Neural progenitor cell (in vitro differentiated cells): ENCODE results near the gene THRB. TPM values are rescaled to one million over a fixed set of nuclear protein-coding genes. Genes with fewer than 3 reads are reported as not detected.

Experiments
- DNase-seq: peaks from one replicate; pipeline ENCODE4 v3.0.0-alpha.2; 2016; ENCODE audit warnings: low spot score
- H2AFZ ChIP-seq: fragments of 200-600 bp; sonication (generic); replicated peaks from 2 replicates; pipeline ENCODE4 v1.6.1; 2016; ENCODE audit warnings: antibody characterized with exemption
- H3F3A ChIP-seq: fragments of 200-600 bp; sonication (generic); 2 replicates; pipeline ENCODE4 v1.6.1; 2016; ENCODE audit warnings: antibody characterized with exemption, low read depth
- H3K27ac ChIP-seq: fragments of 200-600 bp; sonication (generic); 2 replicates; pipeline ENCODE4 v1.5.1; 2016; ENCODE audit warnings: mild to moderate bottlenecking
- H3K27me3 ChIP-seq: fragments of 200-600 bp; sonication (generic); 2 replicates; pipeline ENCODE4 v1.6.1; 2016; ENCODE audit warnings: mild to moderate bottlenecking, moderate library complexity
- H3K36me3 ChIP-seq: fragments of 200-600 bp; sonication (generic); 2 replicates; pipeline ENCODE4 v1.5.1; 2016
- H3K4me1 ChIP-seq: fragments of 200-600 bp; sonication (generic); 2 replicates; pipeline ENCODE4 v1.6.1; 2016; ENCODE audit warnings: mixed run types
- H3K4me2 ChIP-seq: fragments of 200-600 bp; sonication (generic); 2 replicates; pipeline ENCODE4 v1.6.1; 2016
- H3K4me3 ChIP-seq: fragments of 200-600 bp; sonication (generic); 2 replicates; pipeline ENCODE4 v1.5.1; 2016
- H3K79me2 ChIP-seq: fragments of 200-600 bp; sonication (generic); 2 replicates; pipeline ENCODE4 v1.6.1; 2016; ENCODE audit warnings: low read depth
- H3K9ac ChIP-seq: fragments of 200-600 bp; sonication (generic); 2 replicates; pipeline ENCODE4 v1.6.1; 2016
- H3K9me3 ChIP-seq: fragments of 200-600 bp; sonication (generic); 2 replicates; pipeline ENCODE4 v1.5.1; 2016; ENCODE audit warnings: low read depth
- H4K20me1 ChIP-seq: fragments of 200-600 bp; sonication (generic); 2 replicates; pipeline ENCODE4 v1.6.1; 2016; ENCODE audit warnings: low read depth
- H3K27ac Mint-ChIP-seq: 3 replicates; pipeline ENCODE4 v1.8.0; 2021; ENCODE audit warnings: mixed read lengths
- H3K27me3 Mint-ChIP-seq: 2 replicates; pipeline ENCODE4 v1.8.0; 2022; ENCODE audit warnings: low read depth, mild to moderate bottlenecking, inconsistent platforms, moderate library complexity, mixed read lengths; ENCODE audit not compliant: insufficient read depth
- H3K36me3 Mint-ChIP-seq: 3 replicates; pipeline ENCODE4 v1.8.0; 2021; ENCODE audit warnings: mixed read lengths
- H3K4me1 Mint-ChIP-seq: 3 replicates; pipeline ENCODE4 v1.8.0; 2021; ENCODE audit warnings: mixed read lengths
- H3K4me3 Mint-ChIP-seq: 3 replicates; pipeline ENCODE4 v1.8.0; 2021; ENCODE audit warnings: mild to moderate bottlenecking, moderate library complexity, mixed read lengths
- H3K9me3 Mint-ChIP-seq: 3 replicates; pipeline ENCODE4 v1.8.0; 2020; ENCODE audit warnings: mixed read lengths
- EZH2 ChIP-seq: fragments of 200-600 bp; sonication (generic); IDR thresholded peaks from 2 replicates; pipeline ENCODE4 v1.6.1; 2017; ENCODE audit warnings: antibody characterized with exemption, mild to moderate bottlenecking, moderate library complexity
- EZH2phosphoT487 ChIP-seq: fragments of 200-600 bp; sonication (generic); IDR thresholded peaks from 2 replicates; pipeline ENCODE4 v1.6.1; 2017; ENCODE audit warnings: antibody characterized with exemption
- total RNA-seq: library from RNA; depleted of rRNA; stranded (reverse); fragments of >200 nt; gene quantifications from 2 replicates; pipeline ENCODE4 v1.2.3, GENCODE V29; 2015; ENCODE audit warnings: low replicate concordance
- TF ChIP-seq, protein P1 (sequence below): fragments of 200-600 bp; sonication (generic); IDR thresholded peaks from 2 replicates; pipeline ENCODE4 v1.5.1; 2017; ENCODE audit warnings: antibody characterized with exemption, mild to moderate bottlenecking

THRB gene
- total RNA-seq, 1 donor from 2014 or later = 1.2 TPM

DNA sequence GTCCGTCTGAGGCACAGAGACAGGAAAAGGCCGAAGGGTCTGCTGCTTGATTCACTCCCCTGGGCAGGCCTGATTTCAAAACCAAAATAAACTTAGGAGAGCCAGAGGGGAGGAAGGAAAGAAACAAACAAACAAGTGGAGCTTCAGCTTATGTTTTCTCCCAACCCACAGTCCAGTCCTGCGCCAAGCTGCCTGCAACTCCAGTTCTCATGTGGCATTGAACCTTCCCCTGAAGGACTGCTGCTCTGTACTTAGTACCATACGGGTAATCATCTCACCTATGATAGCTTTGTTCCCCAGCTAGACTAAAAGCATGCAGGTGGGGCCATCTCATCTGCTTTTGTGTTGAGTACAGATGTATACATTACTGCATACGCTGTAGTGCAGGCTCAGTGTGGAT is 236.4 kb downstream of the THRB start:
- Histone ChIP-seq H4K20me1 (no peaks in the 10 kb centered on the region), H3K27me3 (no peaks in the 10 kb centered on the region), H3K4me1 (peaks cover 6% of the 10 kb centered on the region), H3K36me3 (no peaks in the 10 kb centered on the region), H3K79me2 (no peaks in the 10 kb centered on the region), H3K4me3 (no peak overlapping the region), H3F3A (no peaks in the 10 kb centered on the region), H2AFZ (no peak overlapping the region), H3K4me2 (no peak overlapping the region), H3K9ac (no peak overlapping the region), H3K27ac (no peak overlapping the region), H3K9me3 (no peaks in the 10 kb centered on the region)
- no peak overlapping the region for H3K27ac Mint-ChIP-seq
- TF ChIP-seq EZH2phosphoT487 (no peak), EZH2 (no peak)
- no peaks in the 10 kb centered on the region for H3K9me3 Mint-ChIP-seq
- H3K27me3 Mint-ChIP-seq = no peaks in the 10 kb centered on the region
- H3K36me3 Mint-ChIP-seq = no peaks in the 10 kb centered on the region
- DNase-seq = no peak
- peaks cover 4% of the 10 kb centered on the region for H3K4me1 Mint-ChIP-seq
- no peak overlapping the region for H3K4me3 Mint-ChIP-seq

DNA sequence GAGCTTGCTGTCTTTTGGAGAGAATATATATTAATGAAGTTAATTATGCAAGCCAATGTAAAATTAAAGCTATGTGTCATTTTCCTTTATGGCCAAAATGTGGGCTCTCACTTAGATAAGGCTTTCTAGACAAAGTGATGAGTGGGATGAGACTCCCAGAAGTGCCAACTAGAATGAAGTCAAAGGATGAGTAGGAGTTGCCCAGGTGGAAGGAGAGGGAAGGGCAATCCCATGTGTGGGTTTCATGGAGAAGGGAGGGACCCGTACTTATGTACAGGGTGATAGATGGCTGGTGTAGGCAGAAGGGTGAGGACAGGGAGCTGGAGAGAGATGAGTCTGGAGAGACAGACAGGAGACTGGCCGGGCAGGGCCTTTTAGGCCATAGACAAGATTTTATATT is 239.2 kb downstream of the THRB start:
- Mint-ChIP-seq H3K9me3 (no peaks in the 10 kb centered on the region), H3K4me3 (no peak overlapping the region)
- TF ChIP-seq EZH2 = no peak
- TF ChIP-seq, protein P1, sequence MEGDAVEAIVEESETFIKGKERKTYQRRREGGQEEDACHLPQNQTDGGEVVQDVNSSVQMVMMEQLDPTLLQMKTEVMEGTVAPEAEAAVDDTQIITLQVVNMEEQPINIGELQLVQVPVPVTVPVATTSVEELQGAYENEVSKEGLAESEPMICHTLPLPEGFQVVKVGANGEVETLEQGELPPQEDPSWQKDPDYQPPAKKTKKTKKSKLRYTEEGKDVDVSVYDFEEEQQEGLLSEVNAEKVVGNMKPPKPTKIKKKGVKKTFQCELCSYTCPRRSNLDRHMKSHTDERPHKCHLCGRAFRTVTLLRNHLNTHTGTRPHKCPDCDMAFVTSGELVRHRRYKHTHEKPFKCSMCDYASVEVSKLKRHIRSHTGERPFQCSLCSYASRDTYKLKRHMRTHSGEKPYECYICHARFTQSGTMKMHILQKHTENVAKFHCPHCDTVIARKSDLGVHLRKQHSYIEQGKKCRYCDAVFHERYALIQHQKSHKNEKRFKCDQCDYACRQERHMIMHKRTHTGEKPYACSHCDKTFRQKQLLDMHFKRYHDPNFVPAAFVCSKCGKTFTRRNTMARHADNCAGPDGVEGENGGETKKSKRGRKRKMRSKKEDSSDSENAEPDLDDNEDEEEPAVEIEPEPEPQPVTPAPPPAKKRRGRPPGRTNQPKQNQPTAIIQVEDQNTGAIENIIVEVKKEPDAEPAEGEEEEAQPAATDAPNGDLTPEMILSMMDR = no peak
- TF ChIP-seq EZH2phosphoT487 = no peak

DNA sequence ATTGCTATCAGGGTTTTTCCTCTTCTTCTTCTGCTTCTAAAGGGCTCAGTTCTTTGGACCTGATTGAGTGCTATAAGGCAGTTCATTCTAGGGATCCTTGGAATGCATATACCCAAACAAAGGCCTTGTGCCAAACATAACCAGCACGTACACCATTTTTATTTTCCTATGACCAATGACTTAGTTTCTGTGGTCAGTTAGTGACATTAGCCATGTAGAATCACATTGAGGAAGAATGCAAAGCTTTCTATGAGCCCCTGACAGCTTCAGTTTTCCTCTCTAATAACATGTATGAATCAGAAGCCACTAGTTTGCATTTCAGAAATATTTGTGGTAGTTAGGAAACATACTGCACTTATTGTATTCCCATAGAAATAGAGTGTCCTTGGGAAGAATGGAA is 240.0 kb downstream of the THRB start:
- Histone ChIP-seq H2AFZ (no peak overlapping the region), H4K20me1 (no peaks in the 10 kb centered on the region), H3K4me2 (no peak overlapping the region), H3K27ac (no peak overlapping the region), H3K79me2 (no peaks in the 10 kb centered on the region), H3K36me3 (no peaks in the 10 kb centered on the region), H3K4me3 (no peak overlapping the region), H3K27me3 (no peaks in the 10 kb centered on the region), H3K9ac (no peak overlapping the region), H3K9me3 (no peaks in the 10 kb centered on the region), H3F3A (no peaks in the 10 kb centered on the region), H3K4me1 (peaks cover 6% of the 10 kb centered on the region)
- Mint-ChIP-seq H3K27me3 (no peaks in the 10 kb centered on the region), H3K9me3 (no peaks in the 10 kb centered on the region), H3K4me3 (no peak overlapping the region), H3K4me1 (peaks cover 4% of the 10 kb centered on the region), H3K36me3 (no peaks in the 10 kb centered on the region), H3K27ac (no peak overlapping the region)
- TF ChIP-seq, protein P1 = no peak
- no peak for TF ChIP-seq EZH2
- TF ChIP-seq EZH2phosphoT487 = no peak
- DNase-seq = no peak

More for the DNA sequence above, 239.2 kb downstream of the THRB start:
- Histone ChIP-seq H3K4me2 (no peak overlapping the region), H3K9ac (no peak overlapping the region), H4K20me1 (no peaks in the 10 kb centered on the region), H3K4me1 (peaks cover 6% of the 10 kb centered on the region), H3K4me3 (no peak overlapping the region), H3F3A (no peaks in the 10 kb centered on the region), H3K27ac (no peak overlapping the region), H3K79me2 (no peaks in the 10 kb centered on the region), H3K9me3 (no peaks in the 10 kb centered on the region), H2AFZ (no peak overlapping the region), H3K36me3 (no peaks in the 10 kb centered on the region), H3K27me3 (no peaks in the 10 kb centered on the region)
- Mint-ChIP-seq H3K36me3 (no peaks in the 10 kb centered on the region), H3K27ac (no peak overlapping the region), H3K4me1 (peaks cover 4% of the 10 kb centered on the region), H3K27me3 (no peaks in the 10 kb centered on the region)
- DNase-seq = no peak

DNA sequence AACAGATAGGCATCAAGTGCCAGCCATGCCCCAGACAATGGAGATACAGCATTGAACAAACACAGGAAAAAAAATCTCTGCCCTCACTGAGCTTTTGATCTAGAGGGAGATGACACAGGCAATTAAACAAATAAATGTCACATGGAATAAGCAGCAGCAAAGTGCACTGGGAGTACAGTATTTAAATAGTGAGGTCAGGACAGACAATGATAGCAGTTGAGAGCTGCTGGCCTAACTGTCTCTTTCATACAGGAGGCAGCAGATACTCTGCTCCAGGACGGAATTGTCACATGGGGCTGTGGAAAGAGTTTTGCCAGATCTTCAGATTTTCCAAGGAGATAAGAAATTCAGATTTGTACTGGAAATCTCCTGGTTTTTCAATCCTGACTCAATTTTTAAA is 241.3 kb downstream of the THRB start:
- Histone ChIP-seq H2AFZ (no peak overlapping the region), H3K27me3 (no peaks in the 10 kb centered on the region), H3K9me3 (no peaks in the 10 kb centered on the region), H3K27ac (no peak overlapping the region), H4K20me1 (no peaks in the 10 kb centered on the region), H3F3A (no peaks in the 10 kb centered on the region), H3K4me1 (peaks cover 6% of the 10 kb centered on the region), H3K79me2 (no peaks in the 10 kb centered on the region), H3K36me3 (no peaks in the 10 kb centered on the region), H3K4me2 (no peak overlapping the region), H3K9ac (no peak overlapping the region), H3K4me3 (no peak overlapping the region)
- Mint-ChIP-seq H3K9me3 (no peaks in the 10 kb centered on the region), H3K4me3 (no peak overlapping the region), H3K4me1 (peaks cover 4% of the 10 kb centered on the region), H3K27me3 (no peaks in the 10 kb centered on the region), H3K27ac (no peak overlapping the region), H3K36me3 (no peaks in the 10 kb centered on the region)
- TF ChIP-seq EZH2phosphoT487 (no peak), EZH2 (no peak)
- TF ChIP-seq, protein P1 = no peak
- DNase-seq = no peak
